Choroid plexus epithelial cell (primary cell): Measurements from ENCODE around the gene EEF2K.

Experiments used
- DNase-seq: peaks from one replicate; pipeline ENCODE4 v3.0.0-alpha.2; 2010; ENCODE audit warnings: low read depth
- H3K4me3 ChIP-seq: 2 replicates; pipeline ENCODE4 v1.5.1; 2011; ENCODE audit warnings: low read depth, mild to moderate bottlenecking, control low read depth, low read length, moderate library complexity
- TF ChIP-seq, protein P1 (sequence below): conservative IDR thresholded peaks from 2 replicates; pipeline ENCODE4 v1.5.1; 2011; ENCODE audit warnings: low read depth, mild to moderate bottlenecking, control low read depth, inconsistent platforms, low read length, moderate library complexity

EEF2K gene

DNA sequence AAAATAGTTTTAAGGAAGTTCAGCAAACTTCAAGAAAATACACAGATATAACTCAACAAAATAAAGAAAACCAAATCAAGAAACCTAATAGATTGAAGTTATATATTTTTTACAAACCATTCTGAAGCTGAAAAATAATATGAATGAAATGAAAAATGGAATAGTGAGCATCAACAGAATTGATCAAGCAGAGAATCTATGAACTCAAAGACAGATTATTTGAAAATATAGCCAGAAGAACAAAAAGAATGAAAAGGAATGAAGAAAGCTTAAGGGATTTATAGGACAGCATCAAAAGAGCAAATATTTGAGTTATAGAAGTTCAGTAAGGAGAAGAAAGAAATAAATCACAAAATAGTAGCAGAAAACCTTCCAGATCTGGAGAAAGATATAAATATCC lies 130.5 kb downstream of the EEF2K start:
- TF ChIP-seq, protein P1, sequence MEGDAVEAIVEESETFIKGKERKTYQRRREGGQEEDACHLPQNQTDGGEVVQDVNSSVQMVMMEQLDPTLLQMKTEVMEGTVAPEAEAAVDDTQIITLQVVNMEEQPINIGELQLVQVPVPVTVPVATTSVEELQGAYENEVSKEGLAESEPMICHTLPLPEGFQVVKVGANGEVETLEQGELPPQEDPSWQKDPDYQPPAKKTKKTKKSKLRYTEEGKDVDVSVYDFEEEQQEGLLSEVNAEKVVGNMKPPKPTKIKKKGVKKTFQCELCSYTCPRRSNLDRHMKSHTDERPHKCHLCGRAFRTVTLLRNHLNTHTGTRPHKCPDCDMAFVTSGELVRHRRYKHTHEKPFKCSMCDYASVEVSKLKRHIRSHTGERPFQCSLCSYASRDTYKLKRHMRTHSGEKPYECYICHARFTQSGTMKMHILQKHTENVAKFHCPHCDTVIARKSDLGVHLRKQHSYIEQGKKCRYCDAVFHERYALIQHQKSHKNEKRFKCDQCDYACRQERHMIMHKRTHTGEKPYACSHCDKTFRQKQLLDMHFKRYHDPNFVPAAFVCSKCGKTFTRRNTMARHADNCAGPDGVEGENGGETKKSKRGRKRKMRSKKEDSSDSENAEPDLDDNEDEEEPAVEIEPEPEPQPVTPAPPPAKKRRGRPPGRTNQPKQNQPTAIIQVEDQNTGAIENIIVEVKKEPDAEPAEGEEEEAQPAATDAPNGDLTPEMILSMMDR: no peak
- no peak overlapping the region for H3K4me3 ChIP-seq
- DNase-seq: no peak

DNA sequence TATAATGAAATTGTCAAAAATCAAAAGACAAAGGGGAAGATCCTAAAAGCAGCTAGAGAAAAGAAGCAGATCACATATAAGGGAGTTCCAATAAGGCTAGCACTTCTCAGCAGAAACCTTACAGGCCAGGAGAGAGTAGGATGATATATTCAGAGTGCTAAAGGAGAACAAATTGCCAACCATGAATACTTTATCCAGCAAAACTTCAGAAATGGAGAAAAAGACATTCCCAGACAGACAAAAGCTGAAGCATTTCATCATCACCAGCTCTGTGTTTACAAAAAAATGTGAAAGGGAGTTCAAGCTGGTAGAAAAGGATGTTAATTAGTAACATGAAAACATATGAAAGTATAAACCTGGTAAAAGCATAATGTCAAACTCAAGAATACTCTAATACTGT lies 131.0 kb downstream of the EEF2K start:
- TF ChIP-seq, protein P1: no peak
- no peak overlapping the region for H3K4me3 ChIP-seq
- DNase-seq: no peak

- no peak overlapping the region for H3K4me3 ChIP-seq
- DNase-seq: no peak
- TF ChIP-seq, protein P1: no peak
These were observed 132.0 kb downstream of the EEF2K start for GRCh38 chr16:22337849-22338635.
